Esophagus squamous epithelium (tissue), 4 donors: ENCODE results near the gene PCDHA9.

Experiments used
- POLR2A ChIP-seq, 4 donors: fragments of 450-650 bp; IDR thresholded peaks; one replicate each; pipeline ENCODE4 v1.6.1; 2017; ENCODE audit warnings: antibody characterized with exemption in 4 of 4, mild to moderate bottlenecking in 4 of 4, moderate library complexity in 3 of 4
- TF ChIP-seq, protein P1 (sequence below), 6 experiments: fragments of 450-650 bp in 4 of 6; fragments of 200-600 bp in 2 of 6; sonication (generic) in 2 of 6; IDR thresholded peaks; one replicate each; pipeline ENCODE4 v1.5.1; 2016 to 2019; ENCODE audit warnings: antibody characterized with exemption in 6 of 6, mild to moderate bottlenecking in 4 of 6, moderate library complexity in 4 of 6

DNA sequence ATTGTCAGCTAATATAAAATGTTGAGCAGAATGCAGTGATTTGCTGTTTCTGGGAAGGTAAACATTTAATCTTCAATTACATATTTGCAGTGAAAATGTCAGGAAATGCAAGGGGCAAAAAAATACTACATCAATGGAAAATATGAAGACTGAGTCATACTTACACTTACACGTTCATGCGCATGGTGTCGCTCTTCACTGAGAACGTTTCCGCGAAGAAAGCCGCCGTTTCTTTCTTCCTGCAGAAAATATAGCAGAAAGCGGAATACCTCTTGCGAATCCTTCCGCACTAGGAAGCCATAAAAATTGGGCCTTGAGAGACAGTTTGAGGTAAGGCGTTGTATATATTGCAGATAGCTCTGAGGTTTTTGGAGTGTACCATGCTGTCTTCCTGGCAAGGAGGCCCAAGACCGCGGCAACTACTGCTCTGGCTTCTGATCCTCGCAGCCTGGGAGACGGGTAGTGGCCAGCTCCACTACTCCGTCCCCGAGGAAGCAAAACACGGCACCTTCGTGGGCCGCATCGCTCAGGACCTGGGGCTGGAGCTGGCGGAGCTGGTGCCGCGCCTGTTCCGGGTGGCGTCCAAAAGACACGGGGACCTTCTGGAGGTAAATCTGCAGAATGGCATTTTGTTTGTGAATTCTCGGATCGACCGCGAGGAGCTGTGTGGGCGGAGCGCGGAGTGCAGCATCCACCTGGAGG lies 33.9 kb downstream of the PCDHA9 start, which contains the start of gene PCDHA13:
- TF ChIP-seq, protein P1, sequence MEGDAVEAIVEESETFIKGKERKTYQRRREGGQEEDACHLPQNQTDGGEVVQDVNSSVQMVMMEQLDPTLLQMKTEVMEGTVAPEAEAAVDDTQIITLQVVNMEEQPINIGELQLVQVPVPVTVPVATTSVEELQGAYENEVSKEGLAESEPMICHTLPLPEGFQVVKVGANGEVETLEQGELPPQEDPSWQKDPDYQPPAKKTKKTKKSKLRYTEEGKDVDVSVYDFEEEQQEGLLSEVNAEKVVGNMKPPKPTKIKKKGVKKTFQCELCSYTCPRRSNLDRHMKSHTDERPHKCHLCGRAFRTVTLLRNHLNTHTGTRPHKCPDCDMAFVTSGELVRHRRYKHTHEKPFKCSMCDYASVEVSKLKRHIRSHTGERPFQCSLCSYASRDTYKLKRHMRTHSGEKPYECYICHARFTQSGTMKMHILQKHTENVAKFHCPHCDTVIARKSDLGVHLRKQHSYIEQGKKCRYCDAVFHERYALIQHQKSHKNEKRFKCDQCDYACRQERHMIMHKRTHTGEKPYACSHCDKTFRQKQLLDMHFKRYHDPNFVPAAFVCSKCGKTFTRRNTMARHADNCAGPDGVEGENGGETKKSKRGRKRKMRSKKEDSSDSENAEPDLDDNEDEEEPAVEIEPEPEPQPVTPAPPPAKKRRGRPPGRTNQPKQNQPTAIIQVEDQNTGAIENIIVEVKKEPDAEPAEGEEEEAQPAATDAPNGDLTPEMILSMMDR (IDR thresholded peaks at IDR 0.05): no peak
- no peak for TF ChIP-seq POLR2A (IDR thresholded peaks at IDR 0.05)
